ENCODE measurements around the gene YEATS2. TPM values are rescaled to one million over a fixed set of nuclear protein-coding genes. Genes with fewer than 3 reads are reported as not detected.
A peak's percentile ranks its signal among the peaks of the same experiment; 100 is the strongest.

YEATS2 gene
- total and polyA plus RNA-seq, 2 donors (not counting 3 experiments of a cell fraction or from before 2014, with no cell fraction given): 30.2 to 59.9 TPM

DNA sequence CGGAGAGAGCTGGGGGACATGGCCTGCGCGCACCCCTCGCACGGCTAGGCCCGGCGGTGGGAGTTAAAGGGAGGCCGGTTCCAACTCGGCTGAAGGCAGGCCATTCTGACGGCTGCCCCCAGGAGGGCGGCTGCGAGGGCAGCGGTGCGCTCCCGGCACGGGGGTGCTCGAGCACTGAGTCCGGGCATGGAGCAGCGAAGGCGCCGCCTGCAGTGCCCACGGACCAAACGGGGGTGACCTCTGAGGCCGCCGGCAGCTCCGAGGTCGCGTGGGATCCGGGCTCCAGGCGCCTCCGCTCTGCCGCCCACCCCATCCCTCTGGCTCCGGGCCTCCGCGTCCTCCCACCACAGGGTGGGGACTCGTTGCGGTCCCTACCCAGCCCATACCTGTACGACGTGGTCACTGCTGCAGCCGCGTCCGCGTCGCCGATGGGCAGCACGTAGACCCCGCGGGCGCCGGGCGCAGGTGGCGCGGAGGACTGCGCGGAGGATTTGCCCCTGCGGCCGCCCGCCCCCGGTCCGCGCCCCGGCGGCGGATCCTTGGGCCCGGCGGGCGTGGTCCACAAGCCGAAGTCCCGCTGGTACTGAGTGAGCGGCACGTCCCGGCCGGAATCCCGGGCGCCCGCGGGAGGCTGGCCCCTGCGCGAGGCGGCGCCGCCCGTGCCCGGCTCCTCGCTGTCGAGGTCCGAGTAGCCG, 127.3 kb downstream of the YEATS2 start:
- H3K4me2 ChIP-seq (ENCODE audit: insufficient read depth, low read length): peak overlapping the region; percentile 55
- intact Hi-C loops (cut with micrococcal nuclease) (loop anchor here (1.0 kb wide), 1 partner anchor 59 kb away; the partner anchor contains the start of gene PARL), dilution Hi-C loops (cut with MboI; ENCODE audit: extremely low pct_ligation_motif_present, low sequenced_read_pairs) (no loop called here)
- H3K4me3 ChIP-seq (replicated peaks in 1 of 3; ENCODE audit: insufficient read depth in 1 of 3, low read depth in 1 of 3, low read length in 3 of 3): peak overlapping the region; percentile 48 to 55 (median 50)
- H3K4me1 ChIP-seq (ENCODE audit: control insufficient read depth, extremely low read depth, insufficient read depth, low read length): peaks cover 8% of the 10 kb centered on the region
- H3K27me3 ChIP-seq (ENCODE audit: control insufficient read depth in 2 of 2, insufficient read depth in 2 of 2, low read length in 2 of 2): no peaks in the 10 kb centered on the region
- peak overlapping the region; percentile 47 for H2AFZ ChIP-seq (ENCODE audit: low read depth, low read length)
- H3K27ac ChIP-seq (ENCODE audit: insufficient read depth, low read depth, low read length): no peak overlapping the region
- BruUV-seq (replicated peaks): no TSS peak
- TF ChIP-seq JUN (IDR thresholded peaks at IDR 0.05; ENCODE audit: borderline replicate concordance, insufficient read depth, insufficient read length, low read depth) (no peak), POLR2A (IDR thresholded peaks at IDR 0.05; ENCODE audit: low read depth, low read length) (no peak), FOS (IDR thresholded peaks at IDR 0.05; ENCODE audit: borderline replicate concordance, insufficient read depth, low read length) (no peak), CTCF (IDR thresholded peaks at IDR 0.05; ENCODE audit: extremely low read depth in 1 of 2, insufficient read depth in 1 of 2, low read depth in 1 of 2, low read length in 2 of 2) (no peak), GATA2 (IDR thresholded peaks at IDR 0.05; ENCODE audit: insufficient read depth, insufficient read length, low read depth, low read length) (no peak), EZH2 (IDR thresholded peaks at IDR 0.05; ENCODE audit: borderline replicate concordance, low read depth, low read length, severe bottlenecking) (no peak), MYC (IDR thresholded peaks at IDR 0.05; ENCODE audit: low read depth, low read length) (no peak), POLR2AphosphoS5 (IDR thresholded peaks at IDR 0.05; ENCODE audit: insufficient read depth, low read depth, low read length) (no peak)
- TF ChIP-seq, protein P1, sequence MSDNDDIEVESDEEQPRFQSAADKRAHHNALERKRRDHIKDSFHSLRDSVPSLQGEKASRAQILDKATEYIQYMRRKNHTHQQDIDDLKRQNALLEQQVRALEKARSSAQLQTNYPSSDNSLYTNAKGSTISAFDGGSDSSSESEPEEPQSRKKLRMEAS (IDR thresholded peaks at IDR 0.05; ENCODE audit: insufficient read depth, insufficient read length): no peak
- CTCF ChIA-PET: interaction anchor here (1.0 to 2.9 kb wide), 3 partner anchors 23 to 60 kb away, joined by 3 to 16 read pairs (median 3); partner anchors contain the start of gene PARL
- POLR2A ChIA-PET: no interaction called here
- no peaks in the 10 kb centered on the region for H3K79me2 ChIP-seq (ENCODE audit: control insufficient read depth, insufficient read depth, low read length)
- peaks cover 0 to 6% of the 10 kb centered on the region in 2 experiments for H3K36me3 ChIP-seq (ENCODE audit: control insufficient read depth in 2 of 2, extremely low read depth in 1 of 2, insufficient read depth in 2 of 2, low read length in 2 of 2)
- no peaks in the 10 kb centered on the region for H3K9me3 ChIP-seq (replicated peaks; ENCODE audit: control insufficient read depth, insufficient read depth, low read length)
- peak overlapping the region; percentile 40 for H3K9ac ChIP-seq (replicated peaks; ENCODE audit: extremely low read depth, insufficient read depth, low read length)
- no peak for FAIRE-seq
- peak; percentile 19 for DNase-seq (ENCODE audit: low read depth, low spot score)
- no peaks in the 10 kb centered on the region for H4K20me1 ChIP-seq (replicated peaks; ENCODE audit: control insufficient read depth, extremely low read depth, insufficient read depth, low read length)
- no peaks in the 10 kb centered on the region for H3K9me1 ChIP-seq (replicated peaks; ENCODE audit: control insufficient read depth, extremely low read depth, insufficient read depth, low read length)
